Measurements from ENCODE around the gene TMEM79. TPM values are rescaled to one million over a fixed set of nuclear protein-coding genes. Genes with fewer than 3 reads are reported as not detected.

TMEM79 gene, protein sequence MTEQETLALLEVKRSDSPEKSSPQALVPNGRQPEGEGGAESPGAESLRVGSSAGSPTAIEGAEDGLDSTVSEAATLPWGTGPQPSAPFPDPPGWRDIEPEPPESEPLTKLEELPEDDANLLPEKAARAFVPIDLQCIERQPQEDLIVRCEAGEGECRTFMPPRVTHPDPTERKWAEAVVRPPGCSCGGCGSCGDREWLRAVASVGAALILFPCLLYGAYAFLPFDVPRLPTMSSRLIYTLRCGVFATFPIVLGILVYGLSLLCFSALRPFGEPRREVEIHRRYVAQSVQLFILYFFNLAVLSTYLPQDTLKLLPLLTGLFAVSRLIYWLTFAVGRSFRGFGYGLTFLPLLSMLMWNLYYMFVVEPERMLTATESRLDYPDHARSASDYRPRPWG
- total RNA-seq (2022; extraction: Qiagen RNA extraction; ENCODE audit: low read depth), result 6.2 to 9.5 TPM (median 8.5 TPM) in 5 replicates

DNA sequence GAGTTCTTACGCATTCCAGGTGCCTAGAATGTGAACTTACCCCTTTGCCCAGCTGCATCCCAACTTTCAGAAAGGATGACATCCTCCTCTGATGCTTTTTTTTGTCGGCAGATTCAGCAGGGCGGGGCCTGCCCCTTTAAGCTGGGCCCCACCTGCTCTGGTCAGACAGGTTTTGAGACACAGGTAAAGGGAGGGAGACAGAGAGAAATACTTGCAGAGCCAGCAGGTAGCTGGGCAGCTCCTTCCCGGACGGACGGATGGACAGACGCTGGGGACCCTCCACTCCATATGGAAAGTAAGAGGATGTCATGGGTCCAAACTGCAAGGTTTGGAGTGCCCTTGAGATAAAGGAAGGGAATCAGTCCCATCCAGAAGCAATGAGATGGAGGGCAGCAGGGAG, at the start of gene TMEM79:
TMEM79 (plus strand) TSS at position 214 of the 400 bp plus-strand sequence. CDS start 902 bp downstream, outside the sequence.

DNA sequence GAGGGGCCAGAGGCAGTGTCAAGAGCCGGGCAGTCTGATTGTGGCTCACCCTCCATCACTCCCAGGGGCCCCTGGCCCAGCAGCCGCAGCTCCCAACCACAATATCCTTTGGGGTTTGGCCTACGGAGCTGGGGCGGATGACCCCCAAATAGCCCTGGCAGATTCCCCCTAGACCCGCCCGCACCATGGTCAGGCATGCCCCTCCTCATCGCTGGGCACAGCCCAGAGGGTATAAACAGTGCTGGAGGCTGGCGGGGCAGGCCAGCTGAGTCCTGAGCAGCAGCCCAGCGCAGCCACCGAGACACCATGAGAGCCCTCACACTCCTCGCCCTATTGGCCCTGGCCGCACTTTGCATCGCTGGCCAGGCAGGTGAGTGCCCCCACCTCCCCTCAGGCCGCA, 42.2 kb upstream of the TMEM79 start, which contains the start of gene BGLAP:
BGLAP (plus strand) TSS at position 259 of the 400 bp plus-strand sequence; CDS start at position 307, 48 bp downstream.

DNA sequence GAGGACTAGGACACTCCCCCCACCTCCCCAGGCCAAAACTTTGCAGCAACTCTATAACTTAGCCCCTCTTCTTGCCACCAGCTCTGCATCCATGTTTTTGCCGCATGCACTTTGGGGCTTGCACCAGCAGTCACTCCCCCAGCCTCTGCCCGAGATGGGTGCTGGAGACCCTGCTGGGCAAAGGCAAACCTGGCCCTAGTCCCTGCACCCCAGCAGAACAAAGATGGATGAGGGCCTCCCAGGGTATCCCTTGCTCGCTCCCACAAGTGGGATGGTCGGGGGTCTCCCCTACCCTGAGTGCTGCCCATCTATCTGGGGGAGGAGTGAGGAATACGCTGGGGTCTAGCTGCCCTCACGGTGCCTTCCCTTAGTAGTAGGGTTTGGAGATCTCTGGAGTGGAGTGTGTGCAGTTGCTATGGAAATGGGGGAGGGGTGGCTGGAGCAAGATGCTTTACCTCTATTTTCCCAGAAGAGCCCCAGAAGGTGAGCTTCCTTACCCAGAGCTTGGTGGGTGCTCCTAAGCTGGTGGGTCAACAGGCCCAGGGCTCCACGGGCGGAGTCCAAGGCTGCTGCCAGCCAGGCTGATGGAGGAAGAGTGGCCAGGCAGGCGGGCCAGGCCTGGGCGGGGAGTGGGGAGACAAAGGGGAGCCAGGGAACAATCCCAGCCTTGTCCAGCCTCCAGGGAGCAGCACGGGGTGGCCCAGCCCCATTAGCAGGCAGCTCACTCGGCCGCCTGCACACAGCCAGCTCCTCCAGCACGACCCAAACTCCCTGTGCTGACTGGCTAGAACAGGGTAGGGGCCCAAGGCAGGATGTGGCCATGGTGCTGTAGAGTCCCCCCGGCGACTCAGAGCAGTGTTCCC, 36.4 kb upstream of the TMEM79 start, which contains the start of gene PAQR6:
PAQR6 (minus strand) TSS at position 597 of the 863 bp plus-strand sequence. CDS start 1,325 bp downstream, outside the sequence.

DNA sequence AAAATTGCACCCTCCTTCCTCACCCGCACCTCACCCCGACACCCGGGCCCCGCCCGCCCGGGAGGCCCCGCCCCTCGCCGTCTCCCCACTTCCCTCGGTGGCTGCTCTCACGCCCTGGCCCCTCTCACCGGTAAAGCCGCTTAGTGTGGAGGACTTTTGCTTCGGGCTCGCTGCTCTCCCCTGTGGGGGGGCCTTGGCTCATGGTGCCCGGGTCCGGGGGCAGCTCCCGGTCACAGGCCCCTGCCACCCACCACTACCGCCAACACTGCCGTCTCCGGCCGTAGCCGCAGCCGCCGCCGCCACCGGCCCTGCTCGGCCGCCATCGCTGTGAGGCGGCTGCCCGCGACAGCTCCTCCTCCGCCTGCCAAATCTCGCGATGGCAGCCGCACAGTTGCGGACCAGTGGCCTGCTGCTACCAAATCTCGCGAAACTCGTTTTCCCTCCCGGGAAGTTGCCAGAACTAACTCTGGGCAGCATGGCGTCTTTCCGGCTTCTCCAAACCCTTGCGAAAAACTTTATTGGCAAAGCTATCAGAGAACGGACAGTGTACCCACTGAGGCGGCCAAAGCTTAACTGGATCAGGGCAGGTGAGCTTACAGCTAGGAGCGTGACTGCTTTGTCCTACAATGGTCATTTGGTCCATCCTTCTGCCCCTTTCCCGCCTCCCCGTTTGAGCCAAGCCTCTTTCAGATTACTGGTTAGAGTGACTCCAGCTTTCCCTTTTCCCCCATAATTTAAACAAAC, 1.5 kb upstream of the TMEM79 start, which contains the start of gene SMG5:
SMG5 (minus strand) TSS at position 347 of the 744 bp plus-strand sequence; CDS start at position 202, 145 bp downstream.

DNA sequence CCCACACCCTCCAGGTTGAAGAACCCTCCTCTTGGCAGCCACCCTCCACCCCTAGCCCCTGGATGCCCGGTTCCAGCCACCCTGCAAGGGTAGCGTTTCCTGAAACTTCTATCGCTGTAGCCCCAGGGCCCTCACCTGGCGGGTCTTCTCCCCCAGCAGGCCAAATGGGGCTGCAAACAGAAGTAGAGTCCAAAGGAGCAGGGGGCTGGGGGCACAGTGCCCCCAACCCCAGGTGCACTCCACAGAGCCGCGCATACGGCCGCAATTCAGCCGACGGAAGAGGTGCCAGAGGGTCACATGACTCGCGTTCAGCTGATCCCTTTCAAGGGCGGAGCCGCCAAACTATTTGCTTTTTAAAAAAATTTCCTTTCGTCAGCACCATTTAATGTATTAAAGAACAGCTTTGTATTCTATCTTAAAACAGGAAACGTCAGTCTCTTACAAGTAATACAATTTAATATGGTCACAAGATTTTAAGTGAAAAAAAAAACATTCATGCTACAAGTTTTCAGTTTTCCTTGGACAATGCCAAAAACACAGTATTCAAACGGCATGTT, 11.3 kb downstream of the TMEM79 start, which contains the start of gene GLMP:
GLMP (minus strand) TSS at position 289 of the 557 bp plus-strand sequence; CDS start at position 255, 34 bp downstream.

DNA sequence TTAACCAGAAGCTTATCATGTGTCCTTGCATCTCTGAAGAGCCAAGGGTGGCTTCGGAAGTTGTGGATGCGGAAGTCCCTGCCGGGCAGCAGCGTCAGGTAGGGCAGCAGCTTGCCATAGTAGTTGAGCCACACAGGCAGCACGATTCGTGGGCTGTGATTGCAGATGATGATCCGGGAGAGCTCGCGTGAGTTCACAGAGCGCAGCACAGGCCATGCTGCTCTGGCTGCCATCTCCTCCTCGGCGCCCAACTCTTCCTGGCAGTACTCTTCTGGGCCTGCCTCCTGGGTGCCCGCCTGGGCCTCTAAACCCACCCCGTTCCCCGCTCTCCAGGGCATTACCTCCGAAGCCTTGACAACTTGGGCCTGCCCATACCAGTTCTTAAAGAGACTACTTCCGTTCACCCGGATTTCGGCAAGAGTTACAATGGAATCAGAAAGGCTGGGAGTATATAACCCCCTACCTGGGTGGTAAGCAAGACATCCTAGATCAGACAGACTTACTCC, 14.8 kb downstream of the TMEM79 start, which contains the start of gene VHLL:
VHLL (minus strand) TSS at position 456 of the 506 bp plus-strand sequence; CDS start at position 338, 118 bp downstream.

DNA sequence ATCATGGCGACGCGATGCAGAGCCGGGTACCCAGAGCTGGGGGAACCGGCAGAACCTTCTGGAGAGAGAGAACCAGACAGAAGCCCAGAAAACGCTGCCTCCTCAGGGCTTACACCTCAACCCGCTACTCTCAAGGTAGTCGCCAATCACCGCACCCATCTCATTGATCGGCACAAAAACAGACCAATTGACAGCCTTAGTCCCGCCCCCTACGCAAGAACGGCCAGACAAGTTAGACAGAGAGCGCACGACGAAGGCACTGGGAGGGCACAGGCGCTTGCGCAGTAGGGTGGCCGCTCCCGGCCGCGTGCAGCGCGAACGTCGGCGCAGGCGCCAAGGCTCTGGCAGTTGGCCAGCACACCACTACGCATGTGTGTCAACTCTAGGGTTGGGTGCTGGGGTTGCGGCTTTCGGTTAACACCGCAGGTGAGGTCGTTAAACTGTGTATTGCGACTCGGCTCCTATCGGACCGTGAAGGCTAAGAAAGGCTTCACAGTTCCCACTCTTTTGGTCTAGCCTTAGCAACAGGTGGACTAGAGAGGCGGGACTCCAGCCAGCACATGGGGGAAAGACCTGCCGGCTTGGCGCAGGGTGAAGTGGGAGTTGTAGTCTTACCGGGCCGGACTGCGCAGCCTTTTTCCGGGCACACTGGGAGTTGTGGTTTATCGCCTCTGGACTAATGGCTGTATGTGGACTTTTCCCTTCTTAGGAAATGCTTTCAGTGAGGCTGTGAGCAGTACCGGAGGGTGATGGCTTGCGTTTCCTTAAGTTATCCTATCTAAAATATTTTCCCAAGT, 54.3 kb downstream of the TMEM79 start, which contains the start of the genes CCT3 and TSACC:
CCT3 (minus strand) TSS at position 113 of the 797 bp plus-strand sequence; CDS start at position 5, 108 bp downstream.
TSACC (plus strand) TSS at position 347 of the 797 bp plus-strand sequence. CDS start 1,232 bp downstream, outside the sequence.

Other genes starting within 250 kb of the TMEM79 start
- 35.1 to 45.0 TPM (median 43.9 TPM) in 5 replicates for gene UBQLN4, start 230.5 kb upstream of the TMEM79 start, total RNA-seq (2022; extraction: Qiagen RNA extraction; ENCODE audit: low read depth)
- 133 to 163 TPM (median 154 TPM) in 5 replicates for gene LAMTOR2, start 229.5 kb upstream of the TMEM79 start, total RNA-seq (2022; extraction: Qiagen RNA extraction; ENCODE audit: low read depth)
- gene RAB25, start 223.2 kb upstream of the TMEM79 start, total RNA-seq (2022; extraction: Qiagen RNA extraction; ENCODE audit: low read depth), result 0.29 to 0.62 TPM (median 0.38 TPM) in 3 of 5 replicates, not detected in the others
- 0.83 to 3.8 TPM (median 2.2 TPM) in 5 replicates for gene MEX3A, start 201.9 kb upstream of the TMEM79 start, total RNA-seq (2022; extraction: Qiagen RNA extraction; ENCODE audit: low read depth)
- 487 to 742 TPM (median 732 TPM) in 5 replicates for gene LMNA, start 169.6 kb upstream of the TMEM79 start, total RNA-seq (2022; extraction: Qiagen RNA extraction; ENCODE audit: low read depth)
- 0.26 to 0.46 TPM (median 0.42 TPM) in 5 replicates for gene SEMA4A, start 130.7 kb upstream of the TMEM79 start, total RNA-seq (2022; extraction: Qiagen RNA extraction; ENCODE audit: low read depth)
- gene SLC25A44, start 90.2 kb upstream of the TMEM79 start, total RNA-seq (2022; extraction: Qiagen RNA extraction; ENCODE audit: low read depth), result 24.0 to 30.8 TPM (median 26.1 TPM) in 5 replicates
- 54.8 to 62.6 TPM (median 56.8 TPM) in 5 replicates for gene PMF1, start 71.3 kb upstream of the TMEM79 start, total RNA-seq (2022; extraction: Qiagen RNA extraction; ENCODE audit: low read depth)
- 0.20 to 0.40 TPM (median 0.39 TPM) in 3 of 5 replicates, not detected in the others for gene BGLAP, start 42.1 kb upstream of the TMEM79 start, total RNA-seq (2022; extraction: Qiagen RNA extraction; ENCODE audit: low read depth)
- 2.9 to 5.5 TPM (median 3.4 TPM) in 5 replicates for gene PAQR6, start 36.3 kb upstream of the TMEM79 start, total RNA-seq (2022; extraction: Qiagen RNA extraction; ENCODE audit: low read depth)
- gene SMG5, start 1.5 kb upstream of the TMEM79 start, total RNA-seq (2022; extraction: Qiagen RNA extraction; ENCODE audit: low read depth), result 32.3 to 54.5 TPM (median 47.9 TPM) in 5 replicates
- 33.5 to 46.4 TPM (median 44.5 TPM) in 5 replicates for gene GLMP, start 11.4 kb downstream of the TMEM79 start, total RNA-seq (2022; extraction: Qiagen RNA extraction; ENCODE audit: low read depth)
- gene VHLL, start 15.0 kb downstream of the TMEM79 start, total RNA-seq (2022; extraction: Qiagen RNA extraction; ENCODE audit: low read depth), result not detected in 5 replicates
- 379 to 436 TPM (median 410 TPM) in 5 replicates for gene CCT3, start 54.0 kb downstream of the TMEM79 start, total RNA-seq (2022; extraction: Qiagen RNA extraction; ENCODE audit: low read depth)
- gene TSACC, start 54.2 kb downstream of the TMEM79 start, total RNA-seq (2022; extraction: Qiagen RNA extraction; ENCODE audit: low read depth), result 1.7 to 3.2 TPM (median 2.2 TPM) in 5 replicates
- gene RHBG, start 84.9 kb downstream of the TMEM79 start, total RNA-seq (2022; extraction: Qiagen RNA extraction; ENCODE audit: low read depth), result not detected in 5 replicates
- gene MEF2D, start 216.4 kb downstream of the TMEM79 start, total RNA-seq (2022; extraction: Qiagen RNA extraction; ENCODE audit: low read depth), result 17.8 to 36.2 TPM (median 30.9 TPM) in 5 replicates

Data from A549 treated with ZK216348 at 1 μM for 4 hours (cell line).